ENCODE results near the gene IMPG2.

Gene IMPG2

DNA sequence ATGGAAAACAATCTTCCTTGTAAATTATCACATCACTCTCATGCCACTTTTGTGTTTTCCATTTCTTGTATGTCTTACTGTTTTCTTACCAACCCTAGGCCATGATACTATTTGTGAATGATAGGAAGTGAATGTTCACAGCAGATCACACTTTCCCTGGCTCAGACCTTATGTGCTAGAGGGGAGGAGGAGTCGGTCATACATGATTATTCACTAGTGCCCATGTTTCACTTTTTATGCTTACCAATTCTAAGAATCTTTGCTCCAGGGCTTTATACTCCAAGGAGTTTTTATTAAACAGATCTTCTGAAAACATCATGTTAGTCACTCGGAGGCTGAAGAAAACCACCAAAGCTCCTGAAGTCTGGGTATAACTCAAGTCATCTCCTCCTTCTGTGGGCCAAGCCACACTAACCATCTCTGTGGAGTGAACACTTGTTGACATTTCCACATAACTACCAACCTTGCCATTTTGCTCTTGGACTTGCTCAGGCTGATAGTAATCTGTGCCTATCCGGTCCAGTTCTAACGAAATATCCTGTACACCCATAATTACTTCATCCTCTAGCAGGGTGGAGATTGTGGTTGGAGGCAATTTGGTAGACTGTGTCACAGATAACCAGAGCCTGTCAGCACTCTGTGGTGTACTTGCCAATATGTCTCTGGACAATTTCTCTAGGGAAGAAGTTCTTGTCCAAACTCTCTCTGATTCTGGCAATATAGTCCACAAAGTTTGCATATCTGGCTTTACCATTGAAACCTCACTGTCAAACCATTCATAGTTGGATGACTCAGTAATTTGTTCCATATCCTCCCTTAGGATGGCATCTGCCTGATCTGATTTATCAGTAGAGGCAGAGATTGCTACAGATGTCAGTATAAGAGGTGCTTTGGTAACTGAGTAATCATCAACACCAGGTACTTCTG, 76.8 kb downstream of the IMPG2 start:
- no peak overlapping the region for H3K4me3 ChIP-seq (ENCODE audit: low read depth, low read length)

DNA sequence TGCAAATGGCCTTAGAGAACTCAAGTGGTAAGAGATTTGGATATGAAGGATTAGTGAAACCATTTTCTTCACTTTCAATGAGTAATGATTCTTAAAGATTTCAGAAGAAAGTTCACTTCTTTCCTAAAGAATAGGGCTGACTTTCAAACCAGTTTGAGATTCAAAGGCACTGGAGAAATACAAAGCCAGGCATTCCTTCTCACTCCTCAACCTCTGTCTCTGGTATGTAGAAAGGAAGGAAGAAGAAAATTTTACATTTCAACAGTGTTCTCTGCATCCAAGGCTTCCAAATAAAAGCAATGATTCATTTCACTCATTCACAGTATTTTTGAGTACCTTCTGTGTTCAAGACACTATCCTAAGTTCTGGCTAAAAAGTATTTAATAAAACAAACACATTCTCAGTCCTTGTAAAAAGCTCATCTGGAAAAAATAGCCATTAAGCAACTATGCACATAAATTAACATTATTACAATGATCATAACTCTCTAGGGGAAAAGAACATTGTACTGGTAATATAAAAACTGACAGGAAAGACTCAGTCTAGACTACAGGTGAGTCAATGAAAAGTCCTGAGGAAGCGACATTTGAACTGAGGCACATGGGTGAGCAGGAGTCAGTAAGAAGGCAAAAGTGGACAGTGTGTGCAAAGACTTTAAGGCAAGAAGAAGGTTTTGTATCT, 79.5 kb downstream of the IMPG2 start:
- H3K4me3 ChIP-seq (ENCODE audit: low read depth, low read length) = no peak overlapping the region

DNA sequence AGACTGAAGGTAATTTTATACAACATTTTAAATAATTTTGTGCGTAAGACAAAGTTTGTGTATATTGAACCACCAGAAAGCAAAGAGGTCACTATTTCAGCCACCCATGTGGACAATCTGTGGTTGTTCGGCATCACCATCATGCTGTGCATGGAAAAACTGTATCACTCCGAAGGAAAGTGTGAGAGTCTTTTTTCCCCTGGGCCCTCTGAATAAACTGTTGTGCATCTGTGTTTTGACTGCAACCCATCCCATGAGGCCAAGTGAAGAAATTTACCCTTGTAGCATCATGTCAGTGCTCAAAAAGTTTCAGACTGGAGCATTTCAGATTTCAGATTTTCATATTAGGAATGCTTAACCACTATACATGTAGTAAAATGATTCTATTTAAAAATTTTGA, 85.3 kb downstream of the IMPG2 start:
- no peak overlapping the region for H3K4me3 ChIP-seq (ENCODE audit: low read depth, low read length)

DNA sequence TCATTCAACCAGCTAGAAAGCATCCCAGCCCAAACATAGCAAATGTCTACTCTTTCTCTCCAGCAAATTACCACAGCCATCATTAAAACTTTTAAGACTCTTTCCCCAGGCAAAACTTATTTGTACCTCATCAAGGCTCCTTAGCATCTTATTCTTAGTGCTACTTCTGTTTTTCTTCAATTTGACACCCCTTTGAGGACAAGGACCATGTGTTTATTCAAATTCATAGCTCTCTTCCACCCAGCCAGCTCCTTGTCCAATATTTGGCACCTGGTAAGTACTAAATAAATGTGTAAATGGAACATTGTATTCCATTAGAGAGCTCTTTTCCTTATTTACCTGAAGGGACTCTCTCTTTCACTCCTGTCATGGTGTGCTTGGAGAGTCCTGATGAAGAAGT, 89.8 kb downstream of the IMPG2 start:
- no peak overlapping the region for H3K4me3 ChIP-seq (ENCODE audit: low read depth, low read length)

DNA sequence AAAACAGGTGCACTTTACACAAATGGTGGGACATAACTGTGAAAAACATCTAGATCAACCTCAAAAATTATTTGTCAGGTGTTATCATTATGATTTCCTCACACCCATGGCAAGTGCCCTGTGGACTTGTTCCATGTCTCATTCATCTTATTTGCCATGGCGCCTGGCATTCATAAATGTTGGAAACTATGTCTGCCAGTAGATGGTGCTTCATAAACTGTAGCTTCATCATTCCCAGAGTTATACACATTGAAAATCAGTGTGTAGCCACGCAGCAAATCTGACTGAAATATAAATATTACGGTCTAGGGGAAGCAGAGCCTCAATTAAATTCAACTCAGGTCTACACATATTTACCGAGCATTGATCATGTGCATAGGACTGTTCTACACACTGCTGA, 90.7 kb downstream of the IMPG2 start:
- no peak overlapping the region for H3K4me3 ChIP-seq (ENCODE audit: low read depth, low read length)

DNA sequence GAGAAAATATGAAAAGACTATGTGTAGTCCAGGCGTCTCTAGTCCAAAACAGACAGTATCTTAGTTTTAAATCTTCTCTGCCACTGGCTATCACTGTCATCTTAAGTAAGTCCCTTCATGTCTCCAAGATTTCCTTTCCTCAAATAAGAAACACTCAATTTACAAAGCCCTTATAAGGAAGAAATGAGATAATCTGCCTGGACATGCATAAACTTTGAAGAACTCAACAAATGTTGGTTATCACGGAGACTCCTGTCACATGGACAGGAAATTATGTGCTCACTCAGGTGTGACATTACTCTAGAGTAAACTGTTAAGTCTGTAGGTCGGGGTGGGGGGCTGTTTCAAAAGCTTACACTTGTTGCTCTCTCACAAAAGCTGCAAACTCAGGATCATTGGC, 91.9 kb downstream of the IMPG2 start:
- no peak overlapping the region for H3K4me3 ChIP-seq (ENCODE audit: low read depth, low read length)

DNA sequence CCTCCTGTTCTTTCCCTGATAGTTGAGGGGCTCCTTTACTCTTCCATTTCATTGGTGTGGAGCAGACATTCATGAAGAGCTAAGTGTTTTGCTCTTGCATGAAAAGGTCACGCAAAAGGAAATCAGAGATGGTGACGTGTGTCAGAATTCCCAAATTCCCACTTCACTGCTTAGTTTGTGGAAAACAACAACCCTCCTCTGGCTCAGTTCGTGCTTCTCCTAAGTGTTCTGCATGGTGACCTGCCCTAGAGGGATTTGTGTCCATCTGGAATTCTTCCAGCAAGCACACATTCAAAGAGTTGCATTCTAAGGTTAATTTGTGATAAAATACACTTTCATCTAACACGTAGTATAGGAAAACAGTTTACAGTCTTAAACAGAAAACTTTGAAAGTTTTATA, 95.6 kb downstream of the IMPG2 start:
- no peak overlapping the region for H3K4me3 ChIP-seq (ENCODE audit: low read depth, low read length)

DNA sequence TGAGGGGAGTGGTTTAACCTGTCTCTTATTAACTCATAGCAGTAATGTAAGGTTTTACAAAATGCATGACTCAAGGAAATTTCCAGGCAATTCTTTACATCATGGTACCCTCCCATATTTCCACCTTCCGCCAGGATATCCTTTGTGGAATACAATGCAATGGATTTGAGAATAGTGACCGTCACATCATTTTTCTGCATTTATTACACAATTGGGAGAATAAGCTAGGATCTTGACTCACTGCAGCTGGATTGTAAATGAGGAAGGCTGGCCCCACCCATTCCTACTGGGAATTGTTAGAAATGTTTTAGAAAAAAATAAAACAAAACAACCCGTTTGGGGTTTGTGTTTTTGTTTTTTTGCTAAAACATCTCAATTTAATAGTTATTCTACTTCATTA, 97.4 kb downstream of the IMPG2 start:
- H3K4me3 ChIP-seq (ENCODE audit: low read depth, low read length) = no peak overlapping the region

DNA sequence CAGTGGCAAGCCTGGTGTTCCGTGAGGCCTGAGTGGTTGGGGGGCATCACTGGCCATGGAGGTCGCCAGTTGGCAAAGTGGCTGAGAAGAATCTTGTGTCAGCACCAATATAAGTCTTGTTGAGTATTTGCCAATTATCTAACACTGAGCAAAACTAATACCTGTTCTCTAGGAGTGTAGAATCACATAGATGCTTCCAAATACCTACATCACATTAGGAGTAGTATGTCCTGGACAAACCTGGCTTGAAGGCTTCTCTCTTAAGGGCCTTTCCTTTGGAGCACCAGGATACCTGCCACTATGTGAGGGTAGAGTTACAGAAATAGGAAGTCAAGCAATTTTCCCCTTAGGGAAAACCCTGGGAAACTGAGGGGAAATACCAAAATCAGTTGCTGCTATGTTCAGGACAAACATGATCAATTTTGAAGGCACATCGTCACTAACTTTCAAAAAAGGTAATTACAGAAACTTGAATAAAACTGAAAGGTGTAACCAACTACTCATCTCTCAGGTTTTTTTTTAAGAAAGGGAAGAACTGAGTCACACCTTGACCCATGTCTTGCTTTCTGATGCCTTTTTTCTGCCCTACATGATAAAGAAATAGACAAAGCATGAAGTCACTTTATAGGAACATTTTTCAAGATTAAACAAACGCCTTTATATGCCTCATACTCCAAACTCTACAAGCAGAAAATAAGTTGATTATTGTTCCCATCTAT, 100.4 kb downstream of the IMPG2 start:
- H3K4me3 ChIP-seq (ENCODE audit: low read depth, low read length) = no peak overlapping the region

DNA sequence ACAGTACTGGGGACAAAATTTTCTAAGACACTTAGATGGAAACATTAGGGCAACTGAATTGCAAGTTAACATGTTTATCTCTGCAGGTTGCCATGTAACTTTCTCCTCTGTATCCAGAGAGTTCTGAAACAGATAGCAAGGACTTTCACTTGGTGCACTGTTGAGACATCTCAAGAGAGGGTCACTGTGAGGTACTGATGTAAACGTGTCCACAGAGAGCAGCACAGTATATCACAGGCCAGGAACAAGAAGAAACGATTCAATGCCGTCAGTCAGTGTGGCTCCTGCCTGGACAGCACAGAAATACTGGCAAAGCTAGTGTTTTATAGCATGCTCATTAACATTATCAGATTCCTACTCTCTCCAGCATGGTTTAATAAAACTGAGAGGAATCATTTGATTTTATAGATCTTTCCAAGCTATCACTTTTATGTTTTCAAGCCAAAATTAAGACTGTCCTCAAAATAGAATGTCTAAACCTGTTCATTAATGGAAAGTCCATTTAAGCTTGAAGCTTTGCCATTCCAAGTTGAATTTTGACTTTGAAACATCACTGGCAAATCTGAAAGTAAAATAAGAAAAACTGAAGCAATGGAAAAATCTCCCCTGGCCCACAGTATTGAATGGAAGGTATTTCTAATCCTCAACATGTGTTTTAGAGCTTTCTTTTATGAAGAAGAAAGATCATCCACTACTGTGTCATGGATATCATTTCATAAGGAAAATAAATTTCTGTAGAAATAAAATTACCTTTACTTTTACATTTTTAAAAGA, 102.7 kb downstream of the IMPG2 start:
- H3K4me3 ChIP-seq (ENCODE audit: low read depth, low read length) = no peak overlapping the region

DNA sequence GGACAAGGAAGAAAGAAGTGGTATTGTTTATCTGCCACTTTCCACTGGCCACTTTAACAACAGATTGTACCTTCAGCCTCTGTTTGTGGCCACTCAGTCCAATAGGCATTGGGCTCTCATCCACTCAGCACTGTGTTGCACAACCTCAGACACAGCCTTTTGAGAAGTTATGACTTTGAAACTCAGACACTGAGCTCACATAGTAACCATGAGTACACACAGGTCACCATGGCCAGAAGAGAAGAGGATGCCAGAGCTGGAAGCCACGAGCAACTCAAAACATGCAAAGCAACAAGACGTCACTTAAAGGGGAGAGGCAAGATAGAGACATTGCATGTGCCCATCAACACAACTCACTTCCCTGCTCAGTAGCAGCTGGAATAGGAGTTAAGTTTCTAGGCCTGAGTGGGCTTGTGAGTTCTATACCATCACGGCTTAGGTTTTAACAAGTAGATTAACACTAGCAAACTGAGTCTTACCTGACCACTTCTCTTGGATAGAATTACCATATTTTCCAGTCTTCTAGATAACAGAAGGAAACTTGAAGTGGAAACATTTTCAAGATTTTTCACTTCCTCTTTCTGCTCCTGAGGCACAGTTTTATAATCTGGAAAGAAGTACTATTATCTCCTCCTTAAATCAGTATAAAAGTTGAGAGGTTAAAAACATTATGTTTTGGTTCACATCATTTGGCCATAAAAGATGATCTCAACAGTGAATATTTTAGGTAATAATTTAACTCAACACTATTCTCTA, 103.5 kb downstream of the IMPG2 start:
- no peak overlapping the region for H3K4me3 ChIP-seq (ENCODE audit: low read depth, low read length)

DNA sequence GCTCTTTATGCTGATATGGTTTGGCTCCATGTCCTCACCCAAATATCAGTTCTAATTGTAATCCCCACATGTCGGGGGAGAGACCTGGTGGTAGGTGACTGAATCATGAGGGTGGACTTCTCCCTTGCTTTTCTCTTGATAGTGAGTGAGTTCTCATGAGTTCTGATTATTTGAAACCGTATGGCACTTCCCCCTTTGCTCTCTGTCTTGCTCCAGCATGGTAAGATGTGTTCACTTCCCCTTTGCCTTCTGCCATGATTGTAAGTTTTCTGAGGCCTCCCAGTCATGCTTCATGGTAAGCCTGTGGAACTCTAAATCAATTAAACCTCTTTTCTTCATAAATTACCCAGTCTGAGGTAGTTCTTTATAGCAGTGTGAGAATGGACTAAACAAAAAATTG, 107.6 kb downstream of the IMPG2 start:
- no peak overlapping the region for H3K4me3 ChIP-seq (ENCODE audit: low read depth, low read length)

DNA sequence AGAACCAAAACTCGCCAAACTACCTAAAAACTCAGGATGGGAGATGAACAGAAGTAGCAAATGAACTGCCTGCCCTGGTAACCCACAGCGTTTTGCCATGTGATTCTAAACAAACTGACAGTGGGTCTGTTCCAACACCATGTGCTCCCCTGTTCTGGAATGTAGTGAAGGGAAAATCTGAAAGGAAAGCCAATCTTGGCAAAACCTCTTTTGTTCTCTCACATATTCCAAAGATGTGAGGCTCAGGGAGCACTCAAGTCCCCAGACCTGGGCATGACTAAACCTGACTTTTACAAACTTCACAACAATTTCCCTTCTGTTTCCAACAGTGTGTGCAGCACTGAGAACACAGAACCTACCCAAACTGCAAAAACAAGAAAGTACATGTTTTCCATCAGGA, 116.1 kb downstream of the IMPG2 start:
- no peak overlapping the region for H3K4me3 ChIP-seq (ENCODE audit: low read depth, low read length)

DNA sequence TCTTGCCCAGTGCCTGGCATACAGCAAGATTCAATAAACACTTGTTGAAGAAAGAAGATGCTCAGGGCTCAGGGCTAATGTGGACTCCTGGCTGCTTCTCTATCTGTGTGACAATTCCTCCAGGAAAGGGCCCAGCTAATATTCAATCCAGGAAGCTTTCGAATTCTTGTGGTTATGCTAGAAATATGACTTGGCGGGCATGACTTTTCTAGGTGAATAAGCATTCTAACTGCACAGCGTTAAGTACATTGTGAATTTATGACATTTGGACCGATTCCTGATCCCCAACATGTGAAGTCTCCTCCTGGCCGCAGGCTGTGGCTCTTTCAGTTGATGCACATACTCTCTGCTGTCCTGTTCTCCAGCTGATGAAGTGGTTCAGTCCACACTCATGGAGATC, 117.0 kb downstream of the IMPG2 start:
- no peak overlapping the region for H3K4me3 ChIP-seq (ENCODE audit: low read depth, low read length)

DNA sequence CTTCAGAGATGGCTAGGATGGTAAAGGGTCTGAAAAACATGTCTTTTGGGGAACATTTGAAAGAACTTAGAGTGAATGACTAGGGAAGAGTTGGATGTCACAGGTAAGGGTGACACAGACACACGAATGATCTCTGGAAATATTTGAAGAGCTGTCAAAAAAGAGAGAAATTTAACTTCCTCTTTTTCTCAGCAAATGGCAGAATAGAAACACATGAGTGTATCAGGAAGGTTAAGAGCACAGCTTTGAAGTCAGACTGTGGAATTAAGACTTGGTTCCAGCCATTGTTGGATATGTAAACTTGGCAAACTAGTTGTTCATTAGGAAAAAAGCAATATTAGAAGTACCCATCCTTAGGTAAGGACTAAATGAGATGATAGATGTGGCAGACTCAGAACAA, 117.7 kb downstream of the IMPG2 start:
- H3K4me3 ChIP-seq (ENCODE audit: low read depth, low read length) = no peak overlapping the region

DNA sequence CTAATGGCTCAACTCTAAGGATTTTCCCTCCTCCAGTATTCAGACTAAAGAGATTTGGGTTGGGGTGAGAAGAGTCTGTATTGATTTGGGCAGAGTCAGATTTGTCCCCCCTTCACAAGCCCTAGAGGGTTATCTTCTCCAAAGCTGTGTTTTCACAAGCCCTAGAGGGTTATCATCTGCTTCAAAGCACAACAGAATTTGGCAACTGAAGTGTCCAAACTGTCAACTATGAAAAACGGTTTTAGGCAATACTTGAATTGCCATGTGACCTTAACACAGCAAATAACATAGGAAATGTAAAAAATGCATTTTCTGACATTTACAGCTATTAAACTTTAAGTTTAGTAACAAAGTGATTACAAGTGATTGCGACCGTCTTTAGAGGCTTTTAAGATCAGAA, 119.9 kb downstream of the IMPG2 start:
- no peak overlapping the region for H3K4me3 ChIP-seq (ENCODE audit: low read depth, low read length)

DNA sequence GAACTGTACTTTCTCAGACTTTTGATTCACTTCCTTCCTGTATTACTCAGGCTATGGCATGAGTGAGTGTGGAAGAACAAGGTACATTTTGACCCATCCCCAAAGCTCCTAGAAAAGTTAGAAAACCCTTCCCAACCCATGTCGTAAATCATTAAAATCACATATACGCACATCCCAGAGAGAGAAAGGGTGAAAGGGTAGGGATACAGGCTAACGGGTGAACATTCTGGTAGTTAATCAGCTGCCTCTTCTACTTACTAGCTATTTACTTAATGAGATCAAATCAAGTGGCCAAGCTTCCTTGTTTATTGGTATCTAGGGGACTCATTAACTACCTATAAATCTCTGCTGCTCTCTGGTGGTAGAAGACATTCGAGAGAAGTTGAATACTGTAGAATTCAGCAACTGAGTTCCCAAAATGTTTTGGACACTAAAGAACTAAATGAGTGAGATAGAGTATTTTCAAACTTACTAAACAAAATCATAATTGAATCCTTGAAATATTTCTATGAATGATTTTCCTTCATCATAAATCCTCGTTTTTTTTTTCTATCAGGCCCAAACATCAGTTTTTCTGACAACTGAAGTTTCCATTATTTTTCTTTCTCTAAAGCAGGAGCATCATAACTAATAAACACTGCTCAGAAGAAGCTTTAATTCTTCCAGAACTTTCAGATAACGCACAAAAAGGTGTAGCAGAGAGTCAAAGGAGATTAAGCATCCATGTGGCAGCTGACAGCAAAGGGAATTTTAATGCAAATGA, 124.2 kb downstream of the IMPG2 start:
- H3K4me3 ChIP-seq (ENCODE audit: low read depth, low read length) = no peak overlapping the region

DNA sequence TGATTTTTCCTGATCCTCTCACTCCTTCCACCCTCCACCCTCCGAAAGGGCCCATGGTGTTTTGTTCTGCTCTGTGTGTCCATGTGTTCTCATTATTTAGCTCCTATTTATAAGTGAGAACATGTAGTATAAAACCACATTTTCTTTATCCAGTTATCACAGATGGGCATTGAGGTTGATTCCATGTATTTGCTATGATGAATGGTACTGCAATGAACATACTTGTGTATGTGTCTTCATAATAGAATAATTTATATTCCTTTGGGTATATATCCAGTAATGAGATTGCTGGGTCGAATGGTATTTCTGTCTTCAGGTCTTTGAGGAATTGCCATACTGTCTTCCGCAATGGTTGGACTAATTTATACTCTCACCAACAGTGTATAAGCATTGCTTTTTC, 126.0 kb downstream of the IMPG2 start:
- no peak overlapping the region for H3K4me3 ChIP-seq (ENCODE audit: low read depth, low read length)

DNA sequence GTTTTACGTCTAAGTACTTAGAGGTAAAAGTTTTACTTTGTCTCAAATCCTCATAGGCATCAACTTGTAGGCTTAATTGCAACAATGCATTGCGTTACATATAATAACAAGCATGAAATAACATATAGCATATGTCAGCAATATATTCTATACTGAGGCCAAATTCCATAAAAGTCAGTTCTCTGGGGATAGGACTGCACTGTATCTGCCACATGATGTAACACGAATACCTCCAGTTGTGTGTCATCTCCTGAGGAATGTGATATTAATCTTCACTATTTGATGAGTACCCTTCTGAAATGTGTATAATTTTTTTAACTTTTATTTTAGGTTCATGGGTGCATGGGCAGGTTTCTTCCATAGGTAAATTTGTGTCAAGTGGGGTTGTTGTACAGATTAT, 126.4 kb downstream of the IMPG2 start:
- H3K4me3 ChIP-seq (ENCODE audit: low read depth, low read length) = no peak overlapping the region

DNA sequence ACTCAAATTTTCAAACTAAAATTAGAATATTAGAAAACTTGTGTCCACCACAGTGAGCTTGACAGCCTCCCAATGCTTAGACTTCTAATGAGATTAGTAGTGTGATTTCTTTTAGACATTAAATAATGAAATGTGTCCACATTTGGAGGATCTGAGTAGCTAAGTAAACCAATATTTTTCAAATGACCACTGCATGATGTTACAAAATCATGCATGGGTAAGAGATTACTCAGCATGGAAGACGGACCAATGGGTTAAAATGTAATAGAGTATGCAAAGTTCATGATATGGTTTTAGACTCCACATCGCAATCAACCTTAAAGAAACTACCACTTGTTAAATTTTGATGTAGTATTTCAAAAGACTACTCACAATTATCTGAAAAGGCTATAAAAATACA, 130.6 kb downstream of the IMPG2 start:
- H3K4me3 ChIP-seq (ENCODE audit: low read depth, low read length) = no peak overlapping the region
